HUES48 (cell line): Measurements from ENCODE around the gene SELENOS.
"Not testable (repeated sequence)": the region's sequence is repeated elsewhere in the genome, so short reads cannot be mapped to it uniquely, and the experiment has no call there.

Experiments
- H3K27ac ChIP-seq: one replicate; pipeline ENCODE4 v1.7.0; 2013; ENCODE audit warnings: low read depth, low read length, inconsistent platforms
- H3K27me3 ChIP-seq: 2 replicates; pipeline ENCODE4 v1.6.1; 2013; ENCODE audit warnings: mild to moderate bottlenecking, low read length; ENCODE audit not compliant: control insufficient read depth, insufficient read depth
- H3K36me3 ChIP-seq: 2 replicates; pipeline ENCODE4 v1.6.1; 2013; ENCODE audit warnings: low read length; ENCODE audit not compliant: control insufficient read depth, insufficient read depth
- H3K4me1 ChIP-seq: 2 replicates; pipeline ENCODE4 v1.6.1; 2013; ENCODE audit warnings: mild to moderate bottlenecking, low read length; ENCODE audit not compliant: control insufficient read depth, insufficient read depth
- H3K4me3 ChIP-seq: 2 replicates; pipeline ENCODE4 v1.5.1; 2013; ENCODE audit warnings: mild to moderate bottlenecking, low read depth, low read length
- H3K9ac ChIP-seq: 2 replicates; pipeline ENCODE4 v1.6.1; 2013; ENCODE audit warnings: mild to moderate bottlenecking, low read depth, low read length, moderate library complexity
- H3K9me3 ChIP-seq: 2 replicates; pipeline ENCODE4 v1.6.1; 2013; ENCODE audit warnings: low read length; ENCODE audit not compliant: control insufficient read depth, insufficient read depth

Gene SELENOS

GRCh38 chr15:101293122-101293521, 15.8 kb upstream of the SELENOS start:
- H3K27ac ChIP-seq = no peak overlapping the region

GRCh38 chr15:101288905-101289513, 11.7 kb upstream of the SELENOS start:
- Histone ChIP-seq H3K27me3 (no peaks in the 10 kb centered on the region), H3K4me1 (peaks cover 9% of the 10 kb centered on the region), H3K4me3 (no peak overlapping the region), H3K9me3 (no peaks in the 10 kb centered on the region), H3K36me3 (peaks cover 79% of the 10 kb centered on the region), H3K27ac (no peak overlapping the region), H3K9ac (no peak overlapping the region)

More at GRCh38 chr15:101293122-101293521, 15.8 kb upstream of the SELENOS start:
- peaks cover 40% of the 10 kb centered on the region for H3K36me3 ChIP-seq
- peak overlapping the region; percentile 100 for H3K4me3 ChIP-seq
- H3K9ac ChIP-seq = peak overlapping the region; percentile 10; the same call in 1 of the 2 replicates
- H3K4me1 ChIP-seq = peaks cover 15% of the 10 kb centered on the region
- H3K27me3 ChIP-seq = no peaks in the 10 kb centered on the region
- no peaks in the 10 kb centered on the region for H3K9me3 ChIP-seq

GRCh38 chr15:101287342-101287741, 10.1 kb upstream of the SELENOS start:
- not testable (repeated sequence) for H3K4me1 ChIP-seq, H3K27me3 ChIP-seq, H3K9me3 ChIP-seq, H3K27ac ChIP-seq, H3K9ac ChIP-seq, H3K4me3 ChIP-seq
- peaks cover 90% of the 10 kb centered on the region for H3K36me3 ChIP-seq

GRCh38 chr15:101286471-101287114, 9.3 kb upstream of the SELENOS start:
- Histone ChIP-seq H3K27ac (no peak overlapping the region), H3K4me1 (no peaks in the 10 kb centered on the region), H3K27me3 (no peaks in the 10 kb centered on the region), H3K36me3 (peaks cover 90% of the 10 kb centered on the region), H3K9me3 (no peaks in the 10 kb centered on the region), H3K9ac (no peak overlapping the region), H3K4me3 (no peak overlapping the region)

- H3K9ac ChIP-seq = no peak overlapping the region
- H3K4me1 ChIP-seq = no peaks in the 10 kb centered on the region
- H3K27me3 ChIP-seq = no peaks in the 10 kb centered on the region
- no peak overlapping the region for H3K27ac ChIP-seq
- H3K36me3 ChIP-seq = peaks cover 87% of the 10 kb centered on the region
- no peak overlapping the region for H3K4me3 ChIP-seq
- no peaks in the 10 kb centered on the region for H3K9me3 ChIP-seq
These were observed 6.6 kb upstream of the SELENOS start for GRCh38 chr15:101283931-101284330.

- H3K9ac ChIP-seq = no peak overlapping the region
- H3K27me3 ChIP-seq = no peaks in the 10 kb centered on the region
- H3K9me3 ChIP-seq = no peaks in the 10 kb centered on the region
- peaks cover 61% of the 10 kb centered on the region for H3K36me3 ChIP-seq
- H3K4me3 ChIP-seq = no peak overlapping the region
- H3K27ac ChIP-seq = no peak overlapping the region
- H3K4me1 ChIP-seq = peaks cover 4% of the 10 kb centered on the region
These were observed 2.7 kb upstream of the SELENOS start for GRCh38 chr15:101280007-101280406.

- Histone ChIP-seq H3K9ac (no peak overlapping the region), H3K4me1 (peaks cover 4% of the 10 kb centered on the region), H3K27ac (peak overlapping the region; percentile 21), H3K9me3 (no peaks in the 10 kb centered on the region), H3K27me3 (no peaks in the 10 kb centered on the region), H3K36me3 (peaks cover 61% of the 10 kb centered on the region), H3K4me3 (peak overlapping the region; percentile 87)
These were observed 769 bp upstream of the SELENOS start for GRCh38 chr15:101277943-101278564.

- Histone ChIP-seq H3K9me3 (no peaks in the 10 kb centered on the region), H3K27me3 (no peaks in the 10 kb centered on the region), H3K36me3 (peaks cover 61% of the 10 kb centered on the region), H3K27ac (peak overlapping the region; percentile 78), H3K4me3 (peak overlapping the region; percentile 87), H3K9ac (peak overlapping the region; percentile 63), H3K4me1 (peaks cover 4% of the 10 kb centered on the region)
These were observed 716 bp downstream of the SELENOS start for GRCh38 chr15:101276501-101277037.

GRCh38 chr15:101275018-101275417, 2.3 kb downstream of the SELENOS start:
- Histone ChIP-seq H3K4me3 (no peak overlapping the region), H3K4me1 (peaks cover 4% of the 10 kb centered on the region), H3K9ac (no peak overlapping the region), H3K27me3 (no peaks in the 10 kb centered on the region), H3K36me3 (peaks cover 64% of the 10 kb centered on the region), H3K9me3 (no peaks in the 10 kb centered on the region), H3K27ac (no peak overlapping the region)

- no peak overlapping the region for H3K9ac ChIP-seq
- H3K27ac ChIP-seq = no peak overlapping the region
- no peaks in the 10 kb centered on the region for H3K27me3 ChIP-seq
- H3K4me3 ChIP-seq = no peak overlapping the region
- H3K4me1 ChIP-seq = peaks cover 4% of the 10 kb centered on the region
- H3K9me3 ChIP-seq = no peaks in the 10 kb centered on the region
- peaks cover 63% of the 10 kb centered on the region for H3K36me3 ChIP-seq
These were observed 3.8 kb downstream of the SELENOS start for GRCh38 chr15:101273534-101273933.

- Histone ChIP-seq H3K9ac (no peak overlapping the region), H3K27ac (no peak overlapping the region), H3K36me3 (peaks cover 63% of the 10 kb centered on the region), H3K9me3 (no peaks in the 10 kb centered on the region), H3K4me3 (no peak overlapping the region), H3K27me3 (no peaks in the 10 kb centered on the region), H3K4me1 (peaks cover under 1% of the 10 kb centered on the region)
These were observed 4.7 kb downstream of the SELENOS start for GRCh38 chr15:101272584-101272983.
